Skin epidermis (tissue), 12 donors: ENCODE data around the gene STARD7.
A peak's percentile ranks its signal among the peaks of the same experiment; 100 is the strongest.
"Not testable (repeated sequence)": the region's sequence is repeated elsewhere in the genome, so short reads cannot be mapped to it uniquely, and the experiment has no call there.

Experiments
- H3K27ac ChIP-seq, 21 experiments: fragments of 200-600 bp; sonication (generic) in 11 of 21; one replicate each; pipeline ENCODE4 v1.5.0; 2020; ENCODE audit warnings: mild to moderate bottlenecking in 3 of 21, inconsistent platforms in 2 of 21, moderate library complexity in 2 of 21
- H3K4me3 ChIP-seq, 7 experiments: fragments of 200-600 bp; sonication (generic) in 2 of 7; one replicate each; pipeline ENCODE4 v1.5.0; 2020; ENCODE audit warnings: inconsistent platforms in 2 of 7, mild to moderate bottlenecking in 2 of 7, moderate library complexity in 1 of 7

STARD7 gene

DNA sequence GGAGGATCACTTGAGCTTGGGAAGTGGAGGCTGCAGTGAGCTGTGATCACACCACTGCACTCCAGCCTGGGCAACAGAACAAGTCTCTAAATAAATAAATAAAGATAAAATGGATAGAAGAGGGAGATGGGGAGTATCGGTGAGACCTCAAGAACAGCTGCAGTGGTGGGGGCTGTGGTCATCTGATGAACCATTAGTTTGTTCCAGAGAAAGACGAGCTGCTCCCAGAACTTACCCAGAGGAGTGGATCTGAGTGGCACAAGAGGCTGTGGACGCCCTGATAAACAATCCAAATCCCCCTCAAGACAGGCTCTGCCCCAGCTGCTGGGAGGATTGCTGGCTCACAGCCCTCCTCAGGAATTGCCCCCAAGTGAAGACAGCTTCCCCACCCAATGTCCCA is 30.5 kb upstream of the STARD7 start:
- H3K4me3 ChIP-seq: no peak overlapping the region
- no peak overlapping the region for H3K27ac ChIP-seq

DNA sequence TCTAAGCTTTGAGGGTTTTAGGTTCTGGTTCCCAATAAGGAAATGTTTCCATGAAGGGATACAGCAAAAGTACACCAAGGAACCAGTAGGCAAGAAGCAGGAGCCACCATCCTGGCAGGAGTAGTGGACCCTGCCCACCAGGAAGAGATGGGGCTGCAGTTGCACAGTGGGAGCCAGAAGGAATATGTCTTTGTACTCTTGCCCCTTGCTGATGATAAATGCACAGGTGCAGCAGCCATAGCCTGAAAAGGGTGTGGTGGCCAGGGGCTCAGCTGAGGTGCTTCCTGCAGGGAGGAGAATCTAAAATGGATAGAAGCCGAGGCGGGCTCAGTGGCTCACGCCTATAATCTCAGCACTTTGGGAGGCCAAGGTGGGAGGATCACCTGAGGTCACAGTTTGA is 29.6 kb upstream of the STARD7 start:
- no peak overlapping the region for H3K27ac ChIP-seq
- H3K4me3 ChIP-seq: no peak overlapping the region

DNA sequence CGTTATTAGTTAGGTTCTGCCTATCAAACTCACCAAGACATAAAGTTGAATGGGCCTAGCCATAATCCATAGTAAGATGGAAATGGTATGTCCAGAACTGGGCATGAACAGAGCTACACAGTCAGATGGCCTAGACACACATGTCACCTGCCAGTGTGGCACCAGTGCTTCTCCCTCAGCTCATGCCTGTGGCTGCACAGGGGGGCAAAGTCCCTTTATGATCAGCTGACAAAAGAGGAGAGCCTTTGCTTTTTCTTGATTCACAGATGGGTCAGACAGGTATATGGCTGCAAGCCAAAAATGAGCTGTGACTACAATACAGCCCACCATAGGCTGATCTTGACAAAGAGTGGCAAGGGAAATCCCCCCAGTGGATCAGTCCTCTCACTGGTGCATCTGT is 28.3 kb upstream of the STARD7 start:
- no peak overlapping the region for H3K27ac ChIP-seq
- H3K4me3 ChIP-seq: no peak overlapping the region

DNA sequence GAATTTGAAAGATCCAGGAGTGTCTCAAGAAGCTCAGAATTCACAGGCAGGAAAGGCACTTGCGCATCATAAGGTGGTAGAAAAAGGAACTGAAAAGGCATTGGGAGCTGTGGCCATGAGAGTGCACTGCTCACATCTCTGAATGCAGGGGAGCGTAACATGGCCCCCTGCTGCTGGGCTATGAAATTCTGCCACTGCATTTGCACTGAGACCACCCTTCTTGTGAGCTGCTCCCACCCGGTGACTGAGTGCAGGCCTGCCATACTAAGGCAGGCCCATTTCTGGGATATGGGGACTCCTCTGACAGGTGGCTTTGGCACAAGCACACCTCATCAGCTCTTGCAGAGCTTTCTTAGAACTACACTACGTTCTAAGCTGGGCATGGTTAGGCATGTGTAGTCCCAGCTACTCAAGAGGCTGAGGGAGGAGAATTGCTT is 25.3 kb upstream of the STARD7 start:
- Histone ChIP-seq H3K4me3 (no peak overlapping the region), H3K27ac (no peak overlapping the region)

DNA sequence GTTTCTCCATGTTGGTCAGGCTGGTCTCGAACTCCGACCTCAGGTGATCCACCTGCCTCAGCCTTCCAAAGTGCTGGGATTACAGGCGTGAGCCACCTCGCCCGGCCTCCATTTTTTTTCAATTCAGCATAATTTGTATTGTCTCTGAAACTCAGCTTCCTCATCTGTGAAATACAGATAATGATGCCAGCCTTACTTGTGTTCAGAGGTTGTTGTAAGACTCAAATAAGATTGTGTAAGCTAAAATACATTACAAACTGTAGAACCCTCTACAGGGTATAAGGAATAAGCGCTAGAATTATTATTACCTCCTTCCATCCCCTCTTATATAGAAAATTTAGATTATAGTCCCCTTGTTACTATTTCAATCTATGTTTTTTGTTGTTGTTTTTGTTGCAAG is 24.8 kb upstream of the STARD7 start:
- no peak overlapping the region for H3K27ac ChIP-seq
- no peak overlapping the region for H3K4me3 ChIP-seq

DNA sequence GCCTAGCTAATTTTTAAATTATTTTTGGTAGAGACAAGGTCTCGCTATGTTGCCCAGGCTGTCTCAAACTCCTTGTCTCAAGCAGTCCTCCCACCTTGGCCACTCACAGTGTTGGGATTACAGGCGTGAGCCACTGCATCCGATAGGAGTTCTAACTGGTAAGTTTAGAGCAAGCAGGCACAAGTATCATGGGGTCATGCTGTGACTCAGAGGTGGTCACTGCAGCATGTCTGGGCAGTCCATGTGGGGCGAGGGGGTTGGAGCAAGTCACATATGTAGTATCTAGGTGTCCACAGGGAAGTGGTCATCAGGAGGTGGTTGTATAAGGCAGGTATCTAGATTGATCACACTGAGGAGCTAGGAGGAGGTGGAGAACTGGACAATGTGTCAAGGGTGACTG is 22.7 kb upstream of the STARD7 start:
- no peak overlapping the region for H3K27ac ChIP-seq
- H3K4me3 ChIP-seq: no peak overlapping the region

DNA sequence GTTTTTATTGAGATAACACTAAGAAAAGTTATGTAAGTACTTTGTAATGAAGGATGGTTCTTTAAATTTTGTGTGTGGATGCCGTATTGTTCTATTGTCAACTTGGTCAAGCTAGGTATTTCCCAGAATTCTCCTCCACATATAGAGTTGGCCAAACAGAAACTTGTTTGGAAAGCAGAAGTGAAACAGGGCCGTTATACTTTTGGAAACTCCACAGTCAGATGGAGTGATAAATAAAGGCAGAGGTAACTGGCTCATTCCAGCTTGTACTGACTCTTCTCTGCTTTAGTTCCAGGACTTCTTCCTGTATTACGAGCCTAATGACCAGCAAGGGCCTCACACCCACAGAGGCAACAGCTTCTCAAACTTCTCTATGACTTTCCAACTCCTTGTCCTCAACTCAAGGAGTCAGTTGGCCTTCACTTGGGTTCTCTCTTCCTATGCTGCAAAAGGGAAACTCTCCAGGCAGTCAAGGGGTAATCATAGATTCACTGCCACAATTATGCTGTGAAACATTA is 16.4 kb upstream of the STARD7 start:
- Histone ChIP-seq H3K27ac (peak overlapping the region in 4 of 21 experiments; percentile 5 to 49 (median 26)), H3K4me3 (no peak overlapping the region)

DNA sequence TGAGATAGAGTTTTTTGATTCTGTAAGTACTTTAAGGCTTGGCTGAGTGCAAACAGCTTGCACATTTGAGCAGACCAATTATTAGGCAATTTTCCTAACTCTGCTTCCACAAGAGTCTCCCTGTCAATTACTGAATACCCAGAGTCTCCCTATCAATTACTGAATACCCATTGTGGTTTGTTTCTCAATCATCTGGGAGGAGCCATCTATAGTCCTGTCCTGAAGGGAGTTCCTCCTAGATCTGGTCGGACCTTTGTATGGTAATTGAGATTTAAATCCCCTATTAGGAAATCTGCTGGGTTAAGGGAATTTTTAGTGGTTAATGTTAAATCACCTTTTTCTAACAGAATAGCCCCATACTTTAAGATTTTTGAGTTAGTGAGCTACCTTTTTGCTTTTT is 12.5 kb upstream of the STARD7 start:
- H3K27ac ChIP-seq, H3K4me3 ChIP-seq: not testable (repeated sequence)

DNA sequence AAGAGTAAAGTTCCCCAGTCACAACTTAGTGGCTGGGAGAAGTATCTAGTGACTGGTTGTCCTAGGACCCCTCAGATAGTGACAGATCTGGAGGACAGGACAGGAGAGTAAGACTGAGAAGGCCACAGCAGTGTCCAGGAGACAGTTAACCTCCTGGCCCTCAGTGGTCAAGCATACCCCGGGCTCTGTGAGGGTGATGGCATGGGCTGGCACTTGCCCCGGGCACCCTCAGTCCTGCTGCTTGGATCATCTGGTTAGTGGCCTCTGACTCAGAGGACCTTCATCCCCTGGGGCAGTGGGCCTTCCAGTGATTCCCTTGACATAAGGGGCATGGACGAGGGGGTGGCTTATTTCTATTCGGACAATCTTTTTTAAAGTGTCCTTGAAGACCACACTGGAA is 11.3 kb upstream of the STARD7 start:
- not testable (repeated sequence) for H3K4me3 ChIP-seq, H3K27ac ChIP-seq

DNA sequence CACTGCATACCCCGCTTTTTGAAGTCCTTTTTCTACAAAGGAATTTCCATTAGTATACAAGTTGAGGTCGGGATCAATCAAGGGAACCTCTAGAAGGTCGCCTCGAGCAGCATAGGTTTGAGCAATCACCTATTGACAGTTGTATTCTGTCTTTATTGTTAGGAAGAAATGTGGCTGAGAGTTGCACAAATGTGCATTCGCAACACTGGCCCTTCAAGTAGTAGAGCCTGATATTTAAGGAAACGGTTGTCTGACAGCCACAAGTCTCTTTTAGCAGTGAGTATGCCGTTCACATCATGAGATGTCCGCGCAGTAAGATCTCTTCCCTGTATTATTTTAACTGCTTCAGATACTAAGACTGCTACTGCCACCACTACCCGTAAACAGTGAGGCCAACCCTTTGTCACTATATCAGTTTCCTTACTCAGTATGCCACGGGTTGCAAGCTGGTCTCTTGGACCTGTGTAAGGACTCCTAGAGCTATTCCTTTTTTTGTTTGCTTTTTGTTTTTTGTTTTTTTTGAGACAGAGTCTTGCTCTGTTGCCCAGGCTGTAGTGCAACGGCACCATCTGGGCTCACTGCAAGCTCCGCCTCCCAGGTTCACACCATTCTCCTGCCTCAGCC is 10.0 kb upstream of the STARD7 start:
- Histone ChIP-seq H3K4me3 (no peak overlapping the region), H3K27ac (no peak overlapping the region)

DNA sequence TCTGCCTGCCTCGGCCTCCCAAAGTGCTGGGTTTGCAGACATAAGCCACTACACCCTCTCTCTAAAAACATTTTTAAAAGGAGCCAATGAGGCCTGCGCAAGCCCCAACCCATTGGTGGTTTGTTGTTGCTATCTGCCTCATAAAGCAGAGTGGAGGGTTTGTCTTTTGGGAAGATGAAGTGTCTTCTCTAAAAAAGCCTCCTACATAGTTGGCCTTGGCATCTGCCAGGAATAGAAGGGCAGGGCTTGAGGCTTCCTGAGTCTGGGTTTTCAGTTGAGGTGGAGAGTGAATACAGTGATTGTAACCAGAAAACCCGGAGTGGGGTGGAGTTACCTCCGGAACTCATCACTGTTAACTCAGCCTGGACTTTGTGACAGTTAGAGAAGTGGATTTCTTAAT is 5.9 kb upstream of the STARD7 start:
- no peak overlapping the region for H3K27ac ChIP-seq
- no peak overlapping the region for H3K4me3 ChIP-seq

DNA sequence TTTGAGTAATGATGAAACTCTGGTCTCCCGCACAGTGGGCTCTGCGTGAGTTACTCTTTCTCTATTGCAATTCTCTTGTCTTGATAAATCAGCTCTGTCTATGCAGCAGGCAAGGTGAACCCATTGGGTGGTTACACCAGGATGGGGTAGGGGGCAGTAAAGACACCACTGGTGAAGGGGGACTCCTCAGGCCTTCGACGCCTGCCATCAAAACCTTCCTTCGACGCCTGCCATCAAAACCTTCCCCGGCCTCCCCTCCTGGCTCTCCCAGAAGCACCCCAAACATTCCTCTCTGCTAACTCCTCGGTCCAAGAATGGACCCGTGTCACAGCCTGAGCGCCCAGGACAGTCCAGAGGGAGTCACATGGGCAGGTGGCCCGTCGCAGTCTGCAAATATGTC is 4.8 kb upstream of the STARD7 start:
- H3K27ac ChIP-seq: no peak overlapping the region

DNA sequence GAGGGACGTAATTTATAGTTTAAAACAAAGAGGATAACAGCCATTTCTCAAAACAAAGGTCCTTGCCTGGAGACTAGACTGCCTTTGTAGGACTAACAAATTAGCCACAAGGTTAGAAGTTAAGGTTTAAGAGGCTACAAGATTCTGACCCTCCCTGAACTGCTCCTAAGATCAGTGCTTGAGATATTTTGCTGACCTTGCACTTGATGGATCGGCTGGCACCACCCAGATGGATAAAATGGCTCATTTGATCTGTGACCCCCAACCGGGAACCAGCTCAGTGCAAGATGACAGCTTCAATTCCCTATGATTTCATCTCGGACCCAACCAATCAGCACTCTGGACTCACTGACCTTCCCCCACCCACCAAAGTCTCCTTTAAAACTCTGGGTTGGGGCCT is 3.7 kb upstream of the STARD7 start:
- H3K4me3 ChIP-seq: no peak overlapping the region
- H3K27ac ChIP-seq: no peak overlapping the region

More for the DNA sequence above, 4.8 kb upstream of the STARD7 start:
- H3K4me3 ChIP-seq: no peak overlapping the region

DNA sequence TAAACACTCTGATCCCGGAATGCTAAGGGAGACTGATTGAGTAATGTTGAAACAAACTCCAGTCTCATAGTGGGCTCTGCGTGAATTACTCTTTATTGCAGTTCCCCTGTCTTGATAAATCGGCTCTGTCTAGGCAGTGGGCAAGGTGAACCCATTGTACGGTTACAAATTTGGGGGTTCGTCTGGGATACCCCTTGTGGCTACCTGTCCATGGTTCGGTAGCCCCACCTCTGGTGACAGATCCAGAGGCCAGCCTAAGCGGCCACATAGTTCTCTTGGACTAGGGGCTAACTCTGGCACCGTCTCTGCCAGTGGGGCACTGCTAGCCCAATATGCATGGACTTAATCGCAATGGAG is 1.1 kb upstream of the STARD7 start:
- H3K4me3 ChIP-seq: peak overlapping the region in 4 of 7 experiments; percentile 69 to 93 (median 89)
- H3K27ac ChIP-seq: peak overlapping the region in 9 of 21 experiments; percentile 88 to 98 (median 92)

DNA sequence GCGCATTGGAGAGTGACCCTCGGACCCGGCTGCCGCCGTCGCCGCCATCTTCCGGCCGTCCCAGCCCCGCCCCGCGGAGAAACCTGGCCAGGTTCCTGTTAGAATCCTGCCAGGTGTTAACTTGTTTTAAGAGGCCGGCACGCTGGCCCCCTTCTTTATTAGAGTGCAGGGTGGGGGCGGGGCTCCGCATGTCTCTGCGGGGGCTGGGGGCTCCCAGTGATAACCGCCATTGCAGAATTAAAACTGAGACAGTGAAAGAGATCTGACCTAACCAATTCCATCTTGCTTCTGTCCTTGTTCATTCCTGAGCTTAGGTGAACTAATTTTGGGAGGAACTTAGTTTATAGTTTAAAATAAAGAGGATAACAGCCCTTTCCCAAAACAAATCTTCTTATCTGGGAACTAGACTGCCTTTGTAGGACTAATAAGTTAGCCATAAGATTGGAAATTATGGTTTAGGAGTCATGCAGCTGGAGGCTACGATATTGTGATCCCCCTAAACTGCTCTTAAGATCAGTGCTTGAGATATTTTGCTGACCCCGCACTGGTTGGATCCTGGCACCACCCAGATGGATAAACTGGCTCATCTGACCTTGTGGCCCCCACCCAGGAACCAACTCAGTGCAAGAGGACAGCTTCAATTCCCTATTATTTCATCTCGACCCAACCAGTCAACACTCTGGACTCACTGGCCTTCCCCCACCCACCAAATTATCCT is 543 bp upstream of the STARD7 start:
- peak overlapping the region in 20 of 21 experiments; percentile 87 to 98 (median 92) for H3K27ac ChIP-seq
- peak overlapping the region; percentile 69 to 98 (median 93) for H3K4me3 ChIP-seq

DNA sequence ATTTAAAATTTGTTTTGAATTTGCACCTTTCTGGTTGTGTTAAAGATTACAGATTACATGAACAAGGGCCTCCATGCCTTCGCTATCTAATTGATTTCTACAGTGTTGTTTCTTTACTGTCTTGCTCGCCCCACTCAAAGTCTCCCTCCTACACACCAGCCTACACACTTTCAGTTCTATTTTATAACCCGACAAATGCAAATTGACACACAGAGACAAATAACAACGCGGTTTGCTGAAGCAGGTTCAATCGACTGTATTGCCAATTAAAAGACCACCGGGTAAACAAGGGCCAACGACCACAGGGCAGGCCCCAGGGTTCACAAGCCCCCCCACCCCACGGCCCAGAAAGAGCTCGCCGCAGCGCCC is 869 bp downstream of the STARD7 start:
- Histone ChIP-seq H3K4me3 (peak overlapping the region; percentile 69 to 98 (median 93)), H3K27ac (peak overlapping the region; percentile 63 to 98 (median 92))

DNA sequence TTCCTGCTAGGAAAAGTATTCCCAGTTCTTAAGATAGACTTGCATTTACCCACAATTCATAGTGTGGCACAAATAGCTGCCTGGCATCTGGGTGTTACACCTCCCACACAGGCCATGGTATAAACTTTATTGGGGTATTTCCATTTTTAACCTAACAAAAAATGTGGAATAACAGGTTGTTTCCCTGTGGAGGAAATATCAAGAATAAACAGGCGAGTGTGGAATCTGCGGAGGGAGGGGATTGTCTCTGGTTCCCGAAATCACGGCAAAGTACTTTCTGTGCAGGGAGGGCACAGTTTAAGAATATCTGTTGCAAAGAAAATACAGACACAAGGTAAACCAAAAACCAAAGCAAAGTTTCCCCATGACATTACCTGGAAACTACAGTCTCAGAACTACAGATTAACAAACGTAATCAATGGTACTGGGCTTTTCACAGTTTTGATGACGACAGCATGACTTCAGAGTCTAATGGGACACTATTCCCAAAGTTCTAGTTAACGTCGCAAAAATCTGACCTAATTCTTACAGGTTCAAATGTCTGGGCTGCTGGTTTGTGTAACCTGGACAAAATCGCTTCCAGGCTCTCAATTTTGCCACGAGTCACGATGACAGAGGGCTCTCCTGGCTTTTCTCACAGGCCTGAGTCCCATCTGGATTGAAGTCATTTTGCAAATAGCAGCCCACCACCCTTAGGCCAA is 1.4 kb downstream of the STARD7 start:
- peak overlapping the region in 20 of 21 experiments; percentile 87 to 98 (median 92) for H3K27ac ChIP-seq
- H3K4me3 ChIP-seq: peak overlapping the region; percentile 69 to 98 (median 93)

DNA sequence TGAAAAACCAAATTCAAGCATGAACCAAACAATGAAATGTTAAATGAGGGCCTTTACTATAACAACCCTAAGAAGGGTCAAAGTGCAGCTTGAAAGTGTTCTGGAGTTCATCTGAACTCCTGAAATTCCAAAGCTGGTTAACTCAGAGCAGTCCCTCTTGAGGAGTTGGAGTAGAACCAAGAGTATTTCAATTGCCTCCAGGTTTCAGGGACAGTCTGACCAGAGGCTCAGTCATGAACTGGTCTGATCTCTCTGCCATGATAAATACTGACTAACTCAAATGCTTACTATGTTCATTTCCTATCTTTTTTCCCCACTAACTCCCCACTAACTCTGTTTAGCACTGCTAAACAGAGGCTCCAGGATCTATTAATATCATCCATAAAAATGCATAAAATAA is 2.7 kb downstream of the STARD7 start:
- H3K27ac ChIP-seq: peak overlapping the region in 15 of 21 experiments; percentile 6 to 78 (median 67)

DNA sequence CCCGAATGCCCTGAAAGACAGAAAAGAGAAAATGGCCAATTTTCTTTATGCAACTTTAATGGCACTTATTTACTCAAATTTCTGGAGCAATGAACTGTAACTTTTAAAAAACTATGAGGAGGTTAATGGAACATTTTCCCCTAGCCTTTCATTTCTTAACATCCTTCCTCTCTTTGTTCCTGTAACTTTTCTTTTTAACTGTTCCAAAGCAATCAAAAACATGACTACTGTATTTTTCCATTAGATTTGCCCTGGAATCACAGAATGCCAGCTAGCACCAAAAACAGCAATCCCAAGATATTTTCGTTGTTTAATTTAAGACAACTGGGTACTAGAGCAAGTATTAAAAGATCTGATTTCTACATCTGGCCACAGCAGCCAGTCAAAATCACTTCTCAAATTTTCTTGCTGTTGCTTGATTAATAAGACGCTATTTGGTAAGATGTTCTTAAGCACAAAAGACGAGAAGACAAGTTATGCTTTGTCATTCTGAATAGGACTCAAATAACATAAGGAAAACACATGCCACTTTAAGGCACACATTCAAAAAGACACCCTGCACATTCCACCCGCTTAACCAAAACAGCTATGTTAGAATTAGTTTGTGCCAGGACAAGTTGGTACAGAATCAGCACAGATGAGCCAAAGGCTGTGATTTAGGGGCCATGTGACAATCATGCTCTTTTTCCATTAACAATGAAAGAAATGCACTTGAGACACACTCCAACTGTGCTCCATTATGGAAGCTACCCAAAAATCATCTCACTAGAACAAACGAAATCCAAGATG is 3.6 kb downstream of the STARD7 start:
- H3K27ac ChIP-seq: peak overlapping the region in 18 of 21 experiments; percentile 20 to 78 (median 64)
- H3K4me3 ChIP-seq: peak overlapping the region in 2 of 7 experiments; percentile 5 to 8

More for the DNA sequence above, 2.7 kb downstream of the STARD7 start:
- H3K4me3 ChIP-seq: peak overlapping the region in 1 of 7 experiments; percentile 10
